ENCODE results near the gene CALHM4. TPM values are rescaled to one million over a fixed set of nuclear protein-coding genes. Genes with fewer than 3 reads are reported as not detected.

CALHM4 gene
- total and polyA plus RNA-seq, 2 of the 13 experiments (the other 11 are each of a cell fraction or from before 2014, with no cell fraction given): not detected

DNA sequence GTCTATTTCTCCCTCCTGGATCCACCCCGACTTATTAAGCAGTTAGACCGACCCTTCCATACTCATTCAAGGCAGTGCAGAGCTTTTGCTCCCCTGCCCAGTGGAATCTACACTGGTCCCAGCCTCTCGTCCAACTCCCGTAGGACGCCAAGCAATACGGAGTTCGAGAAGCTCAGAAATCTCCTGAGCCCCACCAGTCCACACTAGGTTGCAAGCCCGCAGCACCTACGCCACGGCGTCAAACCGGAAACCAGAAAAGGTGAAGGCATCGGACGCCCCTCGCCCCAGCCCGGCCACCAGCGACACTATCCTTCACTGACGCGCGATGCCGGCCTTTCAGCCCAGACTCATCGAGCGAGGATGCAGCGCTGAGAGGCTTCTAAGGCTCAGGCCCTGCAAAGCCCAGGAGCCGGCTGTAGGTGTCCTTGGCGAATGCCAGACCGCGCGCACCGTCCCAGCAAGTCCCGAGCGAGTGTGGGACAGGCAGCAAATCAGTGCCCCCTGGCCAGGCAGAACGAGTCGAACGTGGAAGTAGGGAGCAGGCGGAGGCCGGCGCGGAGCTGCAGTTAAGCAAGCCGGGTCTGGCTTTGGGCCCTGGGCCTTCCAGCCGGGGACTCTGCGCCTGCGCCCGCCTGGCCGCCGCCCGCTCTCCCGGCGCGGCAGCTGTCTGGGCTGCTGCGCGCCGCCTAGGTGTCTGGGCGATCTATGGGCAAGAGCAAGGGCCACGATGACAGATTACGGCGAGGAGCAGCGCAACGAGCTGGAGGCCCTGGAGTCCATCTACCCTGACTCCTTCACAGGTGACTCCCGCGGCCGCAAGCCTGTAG is 17.5 kb downstream of the CALHM4 start, which contains the start of gene RWDD1 (continued):
- TF ChIP-seq RBM39 (IDR thresholded peaks at IDR 0.05; ENCODE audit: low read depth, low read length, poor library complexity, severe bottlenecking): peak; percentile 96
- TF ChIP-seq KLF16 (CRISPR knock-in tag; IDR thresholded peaks at IDR 0.05): peak in 1 of 2 experiments; percentile 98; a peak in 2 of 4 replicates
- no peak for TF ChIP-seq ZNF780A (CRISPR knock-in tag; IDR thresholded peaks at IDR 0.05)
- peak; percentile 99 for TF ChIP-seq DR1 (CRISPR knock-in tag; IDR thresholded peaks at IDR 0.05)
- TF ChIP-seq, protein P1, sequence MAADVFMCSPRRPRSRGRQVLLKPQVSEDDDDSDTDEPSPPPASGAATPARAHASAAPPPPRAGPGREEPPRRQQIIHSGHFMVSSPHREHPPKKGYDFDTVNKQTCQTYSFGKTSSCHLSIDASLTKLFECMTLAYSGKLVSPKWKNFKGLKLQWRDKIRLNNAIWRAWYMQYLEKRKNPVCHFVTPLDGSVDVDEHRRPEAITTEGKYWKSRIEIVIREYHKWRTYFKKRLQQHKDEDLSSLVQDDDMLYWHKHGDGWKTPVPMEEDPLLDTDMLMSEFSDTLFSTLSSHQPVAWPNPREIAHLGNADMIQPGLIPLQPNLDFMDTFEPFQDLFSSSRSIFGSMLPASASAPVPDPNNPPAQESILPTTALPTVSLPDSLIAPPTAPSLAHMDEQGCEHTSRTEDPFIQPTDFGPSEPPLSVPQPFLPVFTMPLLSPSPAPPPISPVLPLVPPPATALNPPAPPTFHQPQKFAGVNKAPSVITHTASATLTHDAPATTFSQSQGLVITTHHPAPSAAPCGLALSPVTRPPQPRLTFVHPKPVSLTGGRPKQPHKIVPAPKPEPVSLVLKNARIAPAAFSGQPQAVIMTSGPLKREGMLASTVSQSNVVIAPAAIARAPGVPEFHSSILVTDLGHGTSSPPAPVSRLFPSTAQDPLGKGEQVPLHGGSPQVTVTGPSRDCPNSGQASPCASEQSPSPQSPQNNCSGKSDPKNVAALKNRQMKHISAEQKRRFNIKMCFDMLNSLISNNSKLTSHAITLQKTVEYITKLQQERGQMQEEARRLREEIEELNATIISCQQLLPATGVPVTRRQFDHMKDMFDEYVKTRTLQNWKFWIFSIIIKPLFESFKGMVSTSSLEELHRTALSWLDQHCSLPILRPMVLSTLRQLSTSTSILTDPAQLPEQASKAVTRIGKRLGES (CRISPR knock-in tag; IDR thresholded peaks at IDR 0.05; ENCODE audit: borderline replicate concordance): 0 out of 2 replicates have a peak, but pooled peaks have one; percentile 47
- peak; percentile 24; the same call in 1 of the 2 replicates for TF ChIP-seq ONECUT2 (CRISPR knock-in tag; IDR thresholded peaks at IDR 0.05)
- TF ChIP-seq ZNF3 (CRISPR knock-in tag; IDR thresholded peaks at IDR 0.05): peak; percentile 15; the same call in 1 of the 2 replicates
- peak; percentile 67; the same call in 1 of the 2 replicates for TF ChIP-seq ZFP36L2 (CRISPR knock-in tag; IDR thresholded peaks at IDR 0.05)
- no peak for TF ChIP-seq ZNF713 (CRISPR knock-in tag; IDR thresholded peaks at IDR 0.05)
- peak; percentile 65 for TF ChIP-seq ZNF891 (CRISPR knock-in tag; IDR thresholded peaks at IDR 0.05)
- TF ChIP-seq JDP2 (CRISPR knock-in tag; IDR thresholded peaks at IDR 0.05; ENCODE audit: borderline replicate concordance): no peak
- TF ChIP-seq ZMYM2 (CRISPR knock-in tag; IDR thresholded peaks at IDR 0.05): no peak
- TF ChIP-seq RORA (CRISPR knock-in tag; IDR thresholded peaks at IDR 0.05): no peak
- no peak for TF ChIP-seq ATM (IDR thresholded peaks at IDR 0.05; ENCODE audit: borderline replicate concordance)
- peak; percentile 78; the same call in 1 of the 2 replicates for TF ChIP-seq ZNF772 (CRISPR knock-in tag; IDR thresholded peaks at IDR 0.05)
- peak; percentile 39 for TF ChIP-seq RAD21 (CRISPR knock-in tag; IDR thresholded peaks at IDR 0.05)
- TF ChIP-seq, protein P2, sequence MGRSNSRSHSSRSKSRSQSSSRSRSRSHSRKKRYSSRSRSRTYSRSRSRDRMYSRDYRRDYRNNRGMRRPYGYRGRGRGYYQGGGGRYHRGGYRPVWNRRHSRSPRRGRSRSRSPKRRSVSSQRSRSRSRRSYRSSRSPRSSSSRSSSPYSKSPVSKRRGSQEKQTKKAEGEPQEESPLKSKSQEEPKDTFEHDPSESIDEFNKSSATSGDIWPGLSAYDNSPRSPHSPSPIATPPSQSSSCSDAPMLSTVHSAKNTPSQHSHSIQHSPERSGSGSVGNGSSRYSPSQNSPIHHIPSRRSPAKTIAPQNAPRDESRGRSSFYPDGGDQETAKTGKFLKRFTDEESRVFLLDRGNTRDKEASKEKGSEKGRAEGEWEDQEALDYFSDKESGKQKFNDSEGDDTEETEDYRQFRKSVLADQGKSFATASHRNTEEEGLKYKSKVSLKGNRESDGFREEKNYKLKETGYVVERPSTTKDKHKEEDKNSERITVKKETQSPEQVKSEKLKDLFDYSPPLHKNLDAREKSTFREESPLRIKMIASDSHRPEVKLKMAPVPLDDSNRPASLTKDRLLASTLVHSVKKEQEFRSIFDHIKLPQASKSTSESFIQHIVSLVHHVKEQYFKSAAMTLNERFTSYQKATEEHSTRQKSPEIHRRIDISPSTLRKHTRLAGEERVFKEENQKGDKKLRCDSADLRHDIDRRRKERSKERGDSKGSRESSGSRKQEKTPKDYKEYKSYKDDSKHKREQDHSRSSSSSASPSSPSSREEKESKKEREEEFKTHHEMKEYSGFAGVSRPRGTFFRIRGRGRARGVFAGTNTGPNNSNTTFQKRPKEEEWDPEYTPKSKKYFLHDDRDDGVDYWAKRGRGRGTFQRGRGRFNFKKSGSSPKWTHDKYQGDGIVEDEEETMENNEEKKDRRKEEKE (IDR thresholded peaks at IDR 0.05): no peak
- peak; percentile 48; the same call in 1 of the 2 replicates for TF ChIP-seq ZNF83 (CRISPR knock-in tag; IDR thresholded peaks at IDR 0.05; ENCODE audit: borderline replicate concordance)
- TF ChIP-seq, protein P3, sequence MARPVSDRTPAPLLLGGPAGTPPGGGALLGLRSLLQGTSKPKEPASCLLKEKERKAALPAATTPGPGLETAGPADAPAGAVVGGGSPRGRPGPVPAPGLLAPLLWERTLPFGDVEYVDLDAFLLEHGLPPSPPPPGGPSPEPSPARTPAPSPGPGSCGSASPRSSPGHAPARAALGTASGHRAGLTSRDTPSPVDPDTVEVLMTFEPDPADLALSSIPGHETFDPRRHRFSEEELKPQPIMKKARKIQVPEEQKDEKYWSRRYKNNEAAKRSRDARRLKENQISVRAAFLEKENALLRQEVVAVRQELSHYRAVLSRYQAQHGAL (CRISPR knock-in tag; IDR thresholded peaks at IDR 0.05; ENCODE audit: not compliant biosample characterization): peak; percentile 59
- no peak for TF ChIP-seq ATAD3A (CRISPR knock-in tag; IDR thresholded peaks at IDR 0.05)
- TF ChIP-seq ZKSCAN1 (IDR thresholded peaks at IDR 0.05; ENCODE audit: low read length): peak; percentile 69
- TF ChIP-seq, protein P4, sequence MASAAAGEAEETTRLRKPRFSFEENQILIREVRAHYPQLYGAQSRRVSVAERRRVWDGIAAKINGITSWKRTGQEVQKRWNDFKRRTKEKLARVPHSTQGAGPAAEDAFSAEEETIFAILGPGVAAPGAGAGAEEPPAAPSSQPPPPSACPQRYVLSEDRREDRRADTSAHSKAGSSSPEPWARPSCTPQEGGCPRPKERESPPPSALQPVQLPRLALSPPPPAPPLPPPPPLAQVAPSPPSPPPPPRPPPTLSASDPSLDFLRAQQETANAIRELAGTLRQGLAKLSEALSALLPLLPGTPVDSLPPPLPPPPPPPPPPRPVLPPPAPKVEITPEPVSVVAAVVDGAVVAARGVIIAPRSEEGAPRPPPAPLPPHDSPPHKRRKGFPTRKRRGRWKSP (CRISPR knock-in tag; IDR thresholded peaks at IDR 0.05): peak; percentile 98
